HG02852 (cell line): ENCODE data around the gene PUM2.

Experiments used
- ATAC-seq: cut with Tn5 transposase; IDR thresholded peaks from one replicate; pipeline ENCODE4 v1.9.1; 2021; ENCODE audit warnings: mild to moderate bottlenecking, moderate library complexity; ENCODE audit not compliant: unreplicated experiment

The PUM2 gene

DNA sequence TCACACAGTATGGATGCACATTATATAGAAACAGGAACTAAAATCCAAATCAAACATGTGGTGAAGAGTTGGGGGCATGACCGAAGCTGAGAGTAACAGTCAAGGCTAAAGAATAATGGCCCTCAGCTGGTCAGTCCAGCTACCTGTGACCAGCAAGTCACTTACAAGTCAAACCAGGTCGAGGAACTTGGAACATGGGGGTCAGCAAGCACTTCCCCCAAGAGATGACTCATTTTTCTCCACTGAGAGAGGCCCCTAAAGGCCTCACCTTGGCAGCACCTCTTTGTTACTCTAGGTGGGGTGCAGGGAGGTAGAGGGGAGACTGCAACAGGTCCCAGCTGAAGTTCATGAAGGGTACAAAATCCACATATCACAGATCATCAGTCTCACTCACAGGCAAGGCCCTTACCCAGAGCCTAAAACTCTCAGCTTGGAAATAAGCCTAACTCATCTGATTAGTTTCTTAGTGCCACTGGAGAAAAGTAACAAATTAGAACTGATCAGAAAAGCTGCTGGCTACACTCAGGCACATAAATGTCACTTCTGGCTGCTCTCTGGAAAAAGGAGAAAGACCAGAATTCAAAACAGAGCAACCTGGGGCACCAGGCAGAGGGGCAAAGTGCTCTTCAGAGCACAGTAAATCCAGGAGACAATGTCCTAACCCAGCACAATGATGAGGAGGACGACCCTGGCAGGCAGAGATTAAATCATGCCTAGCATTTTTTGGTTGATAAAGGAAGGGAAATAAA lies 129.7 kb downstream of the PUM2 start:
- ATAC-seq, result no peak

DNA sequence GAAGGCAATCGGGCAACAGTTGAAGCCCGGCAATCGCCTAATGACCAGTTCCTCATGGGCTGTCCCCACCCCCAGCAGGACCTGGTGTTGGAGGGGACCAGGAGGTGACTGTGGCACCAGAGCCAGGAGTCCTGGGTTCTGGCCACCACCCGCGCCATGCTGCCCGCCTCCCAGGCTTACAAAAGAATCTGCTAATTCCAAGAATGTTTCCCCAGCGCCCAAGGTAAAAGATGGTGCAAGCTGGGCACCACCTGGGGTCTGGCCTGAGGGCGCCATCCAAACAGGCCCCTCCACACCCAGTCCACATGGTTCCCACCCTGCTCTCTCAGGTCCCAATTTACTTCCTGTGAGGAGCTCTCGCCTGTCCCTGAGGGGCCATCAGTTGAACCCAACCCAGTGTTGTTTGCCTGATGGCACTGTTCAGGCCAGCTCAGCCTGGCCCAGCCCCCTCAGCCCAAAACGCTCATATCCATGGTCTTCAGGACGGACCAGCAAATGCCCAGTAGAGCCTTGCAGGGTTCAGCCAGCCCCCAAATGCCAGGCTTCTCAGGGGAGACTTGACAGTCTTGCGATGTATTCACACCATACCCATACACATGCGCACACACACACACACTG lies 130.8 kb downstream of the PUM2 start:
- ATAC-seq, result no peak

GRCh38 chr2:20218331-20219320 lies 132.0 kb downstream of the PUM2 start:
- ATAC-seq, result no peak

DNA sequence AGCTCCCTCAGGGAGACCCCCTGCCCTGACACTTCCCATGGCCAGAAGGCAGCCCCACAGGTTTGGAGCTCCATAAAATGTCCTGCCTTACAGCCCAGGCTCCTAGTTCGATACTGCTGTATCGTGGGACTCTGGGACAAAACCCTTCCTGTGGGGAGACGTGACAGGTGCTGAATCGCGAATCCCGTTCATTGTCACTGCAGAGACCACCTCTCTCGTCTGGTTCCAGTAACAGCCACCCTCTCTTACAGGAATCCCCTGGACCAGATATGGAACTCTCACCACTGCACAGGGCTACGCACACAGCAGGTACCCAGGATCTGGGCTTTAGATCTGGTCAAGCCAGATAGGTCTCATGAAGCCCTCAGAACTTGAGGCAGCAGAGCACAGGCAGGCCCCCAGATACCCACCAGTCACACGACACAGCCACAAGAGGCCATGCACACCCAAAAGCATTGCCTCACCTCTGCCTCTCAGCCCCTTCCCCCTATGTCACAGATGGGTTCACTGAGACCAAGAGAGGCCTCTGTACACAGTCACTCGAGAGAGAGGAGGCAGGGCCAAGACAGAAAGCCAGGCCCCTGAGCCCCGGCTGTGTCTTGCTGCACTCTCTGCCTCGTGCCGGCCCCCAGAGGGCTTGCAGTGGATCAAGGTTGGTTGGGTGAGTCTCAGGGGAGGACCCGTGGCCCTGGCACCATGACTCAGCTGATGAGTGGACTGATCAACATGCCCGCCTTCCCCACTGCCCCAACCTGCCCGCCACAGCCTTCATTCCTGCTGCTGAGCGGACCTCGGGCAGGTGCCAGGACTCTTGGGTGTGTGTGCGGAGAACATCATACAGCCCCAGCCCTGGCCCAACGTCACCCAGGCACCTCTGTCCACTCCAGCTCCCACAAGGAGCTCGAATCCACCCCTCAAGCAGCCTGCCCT lies 133.3 kb downstream of the PUM2 start:
- ATAC-seq, result no peak

DNA sequence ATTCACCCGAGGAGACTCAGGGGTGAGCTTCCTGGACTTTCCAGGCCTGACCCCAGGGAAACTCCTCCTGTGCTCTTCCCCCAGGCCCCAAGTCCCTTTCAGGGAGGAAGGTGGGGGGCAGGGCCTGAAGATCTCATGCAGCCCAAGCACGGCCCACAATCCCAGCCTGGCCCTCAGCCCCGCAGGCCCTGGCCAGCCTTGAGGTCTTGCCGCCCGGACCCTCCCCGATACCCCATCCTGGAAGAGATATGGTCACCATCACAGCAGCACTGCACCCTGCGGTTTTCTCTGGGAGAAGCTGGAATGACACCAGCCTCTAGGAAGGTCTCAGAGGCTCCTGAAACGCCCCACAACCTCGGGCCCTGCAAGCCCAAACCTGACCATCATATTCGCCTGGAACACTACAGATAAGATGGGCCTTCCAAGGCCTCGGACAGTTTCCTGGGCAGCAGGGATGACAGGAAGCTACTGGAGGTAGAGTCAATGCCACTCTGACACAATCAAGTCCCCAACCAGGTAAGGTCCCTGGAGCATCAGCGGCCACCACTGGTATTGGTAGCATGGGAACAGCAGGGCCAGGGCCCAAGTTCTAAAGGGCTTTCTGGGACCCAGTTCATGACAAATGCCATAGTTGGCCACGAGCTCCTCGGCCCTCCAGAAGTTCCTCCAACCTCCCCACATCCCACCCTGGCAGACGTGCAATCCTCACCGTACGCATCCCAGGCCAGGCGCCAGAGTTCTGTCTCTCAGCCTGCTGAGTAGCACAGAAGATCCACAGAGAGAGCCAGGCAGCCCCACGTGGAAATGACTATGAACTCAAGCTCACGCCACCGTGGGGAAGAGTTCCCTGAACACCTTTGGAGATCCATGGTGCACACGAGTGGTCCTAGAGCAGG lies 134.3 kb downstream of the PUM2 start:
- no peak for ATAC-seq

GRCh38 chr2:20215183-20216040 lies 135.2 kb downstream of the PUM2 start:
- ATAC-seq, result no peak

GRCh38 chr2:20214566-20215182 lies 136.0 kb downstream of the PUM2 start:
- ATAC-seq, result peak; percentile 11

- peak; percentile 34 for ATAC-seq
Observed at GRCh38 chr2:20213651-20214565, 136.7 kb downstream of the PUM2 start.

- no peak for ATAC-seq
Observed at GRCh38 chr2:20212871-20213503, 137.7 kb downstream of the PUM2 start.

- ATAC-seq, result no peak
Observed at GRCh38 chr2:20212459-20212870, 138.2 kb downstream of the PUM2 start.

DNA sequence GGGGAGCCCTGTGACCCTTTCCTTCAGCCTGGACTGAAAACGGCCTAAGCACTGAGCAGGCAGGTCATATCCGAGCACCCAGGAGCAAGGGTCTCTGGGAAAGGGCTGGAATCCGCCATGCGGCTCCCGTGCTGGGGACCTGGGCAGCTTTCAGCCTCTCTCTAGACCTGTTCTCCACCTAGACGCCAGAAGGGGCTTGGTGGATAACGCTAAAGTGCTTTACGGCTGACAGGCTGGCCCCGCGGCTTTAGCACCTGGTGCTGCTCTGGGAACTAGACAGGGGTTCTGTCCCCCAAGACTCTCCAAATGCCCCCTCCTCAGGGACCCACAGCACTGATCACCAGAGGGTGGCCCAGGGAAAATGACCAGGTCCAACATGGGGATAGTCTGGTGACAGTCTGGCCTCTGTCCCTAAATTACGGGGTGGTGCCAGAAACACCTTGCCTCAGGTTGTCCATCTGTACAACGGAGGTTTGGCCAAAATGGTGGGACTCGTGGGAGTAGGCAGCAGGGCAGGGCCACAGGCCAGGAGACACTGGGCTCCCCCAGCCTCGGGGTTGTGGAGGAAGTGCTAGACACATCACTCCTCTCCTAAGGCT lies 138.7 kb downstream of the PUM2 start:
- ATAC-seq, result no peak

GRCh38 chr2:20211420-20211819 lies 139.2 kb downstream of the PUM2 start:
- no peak for ATAC-seq

GRCh38 chr2:20210462-20210861 lies 140.2 kb downstream of the PUM2 start:
- ATAC-seq, result no peak

DNA sequence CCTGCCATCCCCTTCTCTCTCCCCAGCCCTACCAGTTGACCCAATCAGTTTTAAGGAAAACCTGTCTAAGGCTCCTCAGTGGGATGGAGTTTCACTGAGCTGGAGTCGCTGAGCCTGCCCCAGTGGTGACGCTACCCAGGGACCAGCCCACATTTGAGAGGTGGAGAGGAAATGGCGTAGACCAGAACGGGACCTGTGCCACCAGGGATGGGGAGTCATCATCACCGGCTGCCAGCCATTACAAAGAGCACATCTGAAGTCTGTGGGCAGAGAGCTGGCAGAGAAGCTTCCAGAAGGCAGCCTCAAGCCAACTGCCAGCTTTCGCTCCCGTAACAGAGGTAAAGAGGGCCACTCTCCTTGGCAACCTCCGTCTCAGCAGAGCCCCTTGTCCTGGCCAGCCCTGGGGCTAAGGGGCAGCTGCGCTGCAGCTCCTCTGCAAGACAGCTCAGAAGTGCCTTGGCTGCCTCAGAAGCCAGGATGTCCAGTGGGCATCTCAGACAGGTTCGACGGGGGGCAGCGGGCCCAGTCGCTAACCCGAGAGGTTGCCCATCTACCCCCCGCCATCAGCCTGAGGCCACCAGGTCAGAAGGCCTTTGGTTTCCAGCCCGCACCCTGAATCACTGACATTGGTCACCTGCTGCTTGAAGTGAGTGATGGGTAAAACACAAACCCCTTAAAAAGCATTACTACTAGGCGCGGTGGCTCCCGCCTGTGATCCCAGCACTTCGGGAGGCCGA lies 141.1 kb downstream of the PUM2 start:
- no peak for ATAC-seq

DNA sequence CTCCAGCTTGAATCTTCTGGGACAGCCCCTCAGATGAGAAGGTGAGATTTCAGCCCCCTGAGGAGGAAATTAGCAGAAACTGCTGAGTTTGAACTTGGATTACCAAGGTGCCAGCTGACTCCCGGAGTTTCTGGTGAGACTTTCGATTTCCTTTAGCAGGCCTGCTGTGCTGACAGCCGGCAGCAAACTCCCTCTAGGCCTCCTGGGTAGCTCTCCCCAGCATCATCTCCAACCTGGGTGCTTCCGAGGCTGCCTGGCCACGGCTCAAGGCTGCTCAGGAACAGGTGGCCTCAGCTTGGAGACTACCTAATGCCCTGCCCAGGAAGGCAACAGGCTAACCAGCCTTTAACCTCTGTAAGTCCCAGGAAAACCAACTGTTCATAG lies 142.2 kb downstream of the PUM2 start:
- no peak for ATAC-seq
